A673 (cell line): ENCODE measurements around the gene COA1. TPM values are rescaled to one million over a fixed set of nuclear protein-coding genes. Genes with fewer than 3 reads are reported as not detected.
"Not testable (repeated sequence)": the region's sequence is repeated elsewhere in the genome, so short reads cannot be mapped to it uniquely, and the experiment has no call there.

Source experiments
- BruUV-seq: library from RNA; stranded (reverse); fragments of 400-500 nt; replicated peaks from 2 replicates; lab custom pipeline; 2021; lab: Mats Ljungman, UMichigan
- CTCF ChIA-PET: fragments of 300-600 bp; sonication (Branson Sonifier 250); formaldehyde crosslinking; loops from one replicate; lab custom pipeline; 2022; ENCODE audit warnings: antibody characterized with exemption; lab: Charles Lee
- POLR2A ChIA-PET: fragments of 300-600 bp; sonication (Branson Sonifier 250); formaldehyde crosslinking; loops from one replicate; lab custom pipeline; 2022; ENCODE audit warnings: antibody characterized with exemption; ENCODE audit not compliant: low non-redundant PET; lab: Charles Lee
- DNase-seq: peaks from one replicate; pipeline ENCODE4 v3.0.0-alpha.2; 2015; ENCODE audit warnings: low spot score
- H3K27ac ChIP-seq: fragments of 200-600 bp; sonication (generic); 2 replicates; pipeline ENCODE4 v1.5.1; 2016; ENCODE audit warnings: mixed run types, low read depth, mild to moderate bottlenecking, mixed read lengths, antibody characterized with exemption, low read length; ENCODE audit not compliant: poor library complexity, severe bottlenecking
- H3K27me3 ChIP-seq: fragments of 200-600 bp; sonication (generic); replicated peaks from 2 replicates; pipeline ENCODE4 v1.6.1; 2017; ENCODE audit warnings: mixed run types, low read depth, mild to moderate bottlenecking, mixed read lengths, antibody characterized with exemption, low read length; ENCODE audit not compliant: insufficient read depth, poor library complexity
- H3K36me3 ChIP-seq: fragments of 200-600 bp; sonication (generic); 2 replicates; pipeline ENCODE4 v1.6.1; 2016; ENCODE audit warnings: mixed run types, mild to moderate bottlenecking, mixed read lengths, antibody characterized with exemption, low read length; ENCODE audit not compliant: insufficient read depth, poor library complexity, severe bottlenecking
- H3K4me1 ChIP-seq: fragments of 200-600 bp; sonication (generic); 2 replicates; pipeline ENCODE4 v1.6.1; 2017; ENCODE audit warnings: mixed run types, mild to moderate bottlenecking, mixed read lengths, antibody characterized with exemption, low read length; ENCODE audit not compliant: insufficient read depth, poor library complexity, severe bottlenecking
- H3K4me3 ChIP-seq: fragments of 200-600 bp; sonication (generic); 2 replicates; pipeline ENCODE4 v1.5.1; 2016; ENCODE audit warnings: low read depth, mixed run types, mild to moderate bottlenecking, mixed read lengths, low read length; ENCODE audit not compliant: poor library complexity, severe bottlenecking
- H3K9me3 ChIP-seq: fragments of 200-600 bp; sonication (generic); 2 replicates; pipeline ENCODE4 v1.6.1; 2016; ENCODE audit warnings: mixed run types, low read depth, mild to moderate bottlenecking, mixed read lengths, antibody characterized with exemption, low read length; ENCODE audit not compliant: poor library complexity, severe bottlenecking
- EZH2 ChIP-seq: fragments of 200-600 bp; sonication (generic); IDR thresholded peaks from 2 replicates; pipeline ENCODE4 v1.6.1; 2017; ENCODE audit warnings: borderline replicate concordance, low read depth, mild to moderate bottlenecking, mixed read lengths, antibody characterized with exemption, low read length; ENCODE audit not compliant: poor library complexity, severe bottlenecking
- intact Hi-C: fragments of 100-400 bp; cut with micrococcal nuclease; formaldehyde crosslinking; loops from one replicate; pipeline ENCODE4 v1.10.0; 2022; ENCODE audit not compliant: unreplicated experiment
- total RNA-seq: library from RNA; stranded (reverse); gene quantifications from 2 replicates; pipeline ENCODE4 v1.2.3, GENCODE V29; 2021
- TF ChIP-seq, protein P1 (sequence below): fragments of 300-800, 200-600 bp; sonication (generic); conservative IDR thresholded peaks from 2 replicates; pipeline ENCODE4 v1.5.1; 2017; ENCODE audit warnings: low read depth, mild to moderate bottlenecking, antibody characterized with exemption, low read length, moderate library complexity, mixed read lengths

COA1 gene
- total RNA-seq, 1 experiment from 2014 or later: 105 TPM

DNA sequence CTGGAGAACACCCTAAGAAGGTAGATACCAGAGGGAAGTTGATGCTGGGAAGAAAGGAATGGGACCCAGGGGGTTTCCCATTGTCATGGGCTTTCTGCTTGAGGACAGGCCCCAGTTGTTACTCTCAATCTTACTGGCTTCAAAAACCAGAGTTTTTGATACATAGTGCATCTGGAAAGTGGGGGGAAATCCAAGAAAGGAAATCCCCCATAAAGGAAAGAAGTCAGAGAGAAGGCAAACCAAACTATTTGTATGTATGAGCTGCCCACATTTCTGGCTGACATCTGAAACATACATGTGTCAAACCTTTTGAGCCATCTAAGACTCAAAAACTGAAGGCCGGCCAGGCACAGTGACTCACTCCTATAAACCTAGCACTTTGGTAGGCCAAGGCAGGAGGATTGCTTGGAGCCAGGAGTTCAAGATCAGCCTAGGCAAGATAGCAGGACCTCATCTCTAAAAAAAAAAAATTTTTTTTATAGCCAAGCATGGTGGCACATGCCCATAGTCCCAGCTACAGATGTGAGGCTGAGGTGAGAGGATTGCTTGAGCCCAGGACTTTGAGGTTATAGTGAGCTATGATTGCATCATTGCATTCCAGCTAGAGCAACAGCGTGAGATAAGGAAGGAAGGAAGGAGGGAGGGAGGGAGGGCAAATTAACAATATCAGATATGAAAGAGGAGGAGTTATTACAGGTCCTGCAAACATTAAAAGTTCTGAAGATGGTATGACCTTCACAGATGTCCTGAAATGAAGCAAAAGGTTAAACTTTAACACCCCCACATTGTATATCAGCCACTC is 6.7 kb upstream of the COA1 start:
- H3K36me3 ChIP-seq: no peaks in the 10 kb centered on the region
- H3K4me1 ChIP-seq: no peaks in the 10 kb centered on the region
- no TSS peak for BruUV-seq
- no peak overlapping the region for H3K4me3 ChIP-seq
- no peaks in the 10 kb centered on the region for H3K9me3 ChIP-seq
- H3K27me3 ChIP-seq: no peaks in the 10 kb centered on the region
- no peak for TF ChIP-seq EZH2
- TF ChIP-seq, protein P1, sequence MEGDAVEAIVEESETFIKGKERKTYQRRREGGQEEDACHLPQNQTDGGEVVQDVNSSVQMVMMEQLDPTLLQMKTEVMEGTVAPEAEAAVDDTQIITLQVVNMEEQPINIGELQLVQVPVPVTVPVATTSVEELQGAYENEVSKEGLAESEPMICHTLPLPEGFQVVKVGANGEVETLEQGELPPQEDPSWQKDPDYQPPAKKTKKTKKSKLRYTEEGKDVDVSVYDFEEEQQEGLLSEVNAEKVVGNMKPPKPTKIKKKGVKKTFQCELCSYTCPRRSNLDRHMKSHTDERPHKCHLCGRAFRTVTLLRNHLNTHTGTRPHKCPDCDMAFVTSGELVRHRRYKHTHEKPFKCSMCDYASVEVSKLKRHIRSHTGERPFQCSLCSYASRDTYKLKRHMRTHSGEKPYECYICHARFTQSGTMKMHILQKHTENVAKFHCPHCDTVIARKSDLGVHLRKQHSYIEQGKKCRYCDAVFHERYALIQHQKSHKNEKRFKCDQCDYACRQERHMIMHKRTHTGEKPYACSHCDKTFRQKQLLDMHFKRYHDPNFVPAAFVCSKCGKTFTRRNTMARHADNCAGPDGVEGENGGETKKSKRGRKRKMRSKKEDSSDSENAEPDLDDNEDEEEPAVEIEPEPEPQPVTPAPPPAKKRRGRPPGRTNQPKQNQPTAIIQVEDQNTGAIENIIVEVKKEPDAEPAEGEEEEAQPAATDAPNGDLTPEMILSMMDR: no peak
- intact Hi-C loops: no loop called here
- POLR2A ChIA-PET: no interaction called here
- CTCF ChIA-PET: no interaction called here
- H3K27ac ChIP-seq: no peak overlapping the region
- DNase-seq: no peak

DNA sequence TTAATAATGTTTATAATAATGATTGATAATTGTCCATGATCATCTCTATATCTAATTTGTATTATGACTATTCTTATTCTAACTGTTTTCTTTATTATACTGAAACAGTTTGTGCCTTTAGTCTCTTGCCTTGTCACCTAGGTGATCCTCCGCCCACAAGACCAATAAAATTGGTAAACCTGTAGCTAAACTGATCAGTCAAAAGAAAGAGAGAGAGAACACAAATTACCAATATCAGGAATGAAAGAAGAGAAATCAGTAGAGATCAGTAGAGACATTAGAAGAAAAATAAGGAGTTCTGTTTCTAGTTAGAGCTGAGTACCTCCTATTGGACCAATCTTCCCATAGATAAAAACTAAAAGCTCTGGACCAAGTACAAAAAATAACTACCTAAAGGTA is 6.1 kb upstream of the COA1 start:
- BruUV-seq: no TSS peak
- POLR2A ChIA-PET: no interaction called here
- no peak overlapping the region for H3K4me3 ChIP-seq
- no peaks in the 10 kb centered on the region for H3K27me3 ChIP-seq
- no peak overlapping the region for H3K27ac ChIP-seq
- no peak for DNase-seq
- intact Hi-C loops: no loop called here
- CTCF ChIA-PET: no interaction called here
- H3K9me3 ChIP-seq: no peaks in the 10 kb centered on the region
- no peaks in the 10 kb centered on the region for H3K36me3 ChIP-seq
- TF ChIP-seq EZH2: no peak
- TF ChIP-seq, protein P1: no peak
- H3K4me1 ChIP-seq: no peaks in the 10 kb centered on the region

DNA sequence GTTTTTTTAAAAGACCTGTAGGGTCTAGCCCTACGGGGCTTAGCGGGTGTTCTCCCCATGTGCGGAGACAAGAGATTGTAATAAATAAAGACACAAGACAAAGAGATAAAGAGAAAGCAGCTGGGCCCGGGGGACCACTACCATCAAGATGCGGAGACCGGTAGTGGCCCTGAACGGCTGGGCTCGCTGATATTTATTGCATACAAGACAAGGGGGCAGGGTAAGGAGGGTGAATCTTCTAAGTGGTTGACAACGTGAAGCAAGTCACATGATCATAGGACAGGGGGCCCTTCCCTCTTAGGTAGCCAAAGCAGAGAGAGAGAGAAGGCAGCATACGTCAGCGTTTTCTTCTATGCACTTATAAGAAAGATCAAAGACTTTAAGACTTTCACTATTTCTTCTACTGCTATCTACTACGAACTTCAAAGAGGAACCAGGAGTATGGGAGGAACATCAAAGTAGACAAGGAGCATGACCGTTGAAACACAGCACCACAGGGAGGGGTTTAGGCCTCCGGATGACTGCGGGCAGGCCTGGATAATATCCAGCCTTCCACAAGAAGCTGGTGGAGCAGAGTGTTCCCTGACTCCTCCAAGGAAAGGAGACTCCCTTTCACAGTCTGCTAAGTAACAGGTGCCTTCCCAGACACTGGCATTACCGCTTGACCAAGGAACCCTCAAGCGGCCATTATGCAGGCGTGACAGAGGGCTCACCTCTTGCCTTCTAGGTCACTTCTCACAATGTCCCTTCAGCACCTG is 5.4 kb upstream of the COA1 start:
- intact Hi-C loops, H3K4me3 ChIP-seq, H3K27me3 ChIP-seq, BruUV-seq, DNase-seq, H3K9me3 ChIP-seq, H3K27ac ChIP-seq, CTCF ChIA-PET, H3K4me1 ChIP-seq, H3K36me3 ChIP-seq, POLR2A ChIA-PET: not testable (repeated sequence)

DNA sequence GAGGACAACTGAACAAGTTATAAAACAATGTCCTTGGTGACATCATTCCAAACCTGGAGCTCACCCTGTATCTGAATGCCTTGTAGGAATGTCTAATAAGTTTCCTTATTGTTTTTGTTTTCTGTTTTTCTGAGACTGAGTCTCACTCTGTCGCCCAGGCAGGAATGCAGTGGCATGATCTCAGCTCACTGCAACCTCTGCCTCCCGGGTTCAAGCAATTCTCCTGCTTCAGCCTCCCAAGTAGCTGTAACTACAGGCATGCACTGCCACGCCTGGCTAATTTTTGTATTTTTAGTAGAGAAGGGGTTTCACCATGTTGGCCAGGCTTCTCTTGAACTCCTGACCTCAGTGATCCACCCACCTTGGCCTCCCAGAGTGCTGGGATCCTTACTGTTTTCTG is 2.2 kb upstream of the COA1 start:
- intact Hi-C loops, H3K27me3 ChIP-seq, CTCF ChIA-PET, H3K4me1 ChIP-seq, H3K36me3 ChIP-seq, H3K4me3 ChIP-seq, H3K27ac ChIP-seq, POLR2A ChIA-PET, DNase-seq, BruUV-seq, H3K9me3 ChIP-seq: not testable (repeated sequence)
